GM18909 (cell line): Measurements from ENCODE around the gene PPP1R17.
A peak's percentile ranks its signal among the peaks of the same experiment; 100 is the strongest.

ENCODE experiments used
- ATAC-seq: cut with Tn5 transposase; IDR thresholded peaks from one replicate; pipeline ENCODE4 v1.9.1; 2021; ENCODE audit warnings: mild to moderate bottlenecking; ENCODE audit not compliant: unreplicated experiment, poor library complexity

Gene PPP1R17

DNA sequence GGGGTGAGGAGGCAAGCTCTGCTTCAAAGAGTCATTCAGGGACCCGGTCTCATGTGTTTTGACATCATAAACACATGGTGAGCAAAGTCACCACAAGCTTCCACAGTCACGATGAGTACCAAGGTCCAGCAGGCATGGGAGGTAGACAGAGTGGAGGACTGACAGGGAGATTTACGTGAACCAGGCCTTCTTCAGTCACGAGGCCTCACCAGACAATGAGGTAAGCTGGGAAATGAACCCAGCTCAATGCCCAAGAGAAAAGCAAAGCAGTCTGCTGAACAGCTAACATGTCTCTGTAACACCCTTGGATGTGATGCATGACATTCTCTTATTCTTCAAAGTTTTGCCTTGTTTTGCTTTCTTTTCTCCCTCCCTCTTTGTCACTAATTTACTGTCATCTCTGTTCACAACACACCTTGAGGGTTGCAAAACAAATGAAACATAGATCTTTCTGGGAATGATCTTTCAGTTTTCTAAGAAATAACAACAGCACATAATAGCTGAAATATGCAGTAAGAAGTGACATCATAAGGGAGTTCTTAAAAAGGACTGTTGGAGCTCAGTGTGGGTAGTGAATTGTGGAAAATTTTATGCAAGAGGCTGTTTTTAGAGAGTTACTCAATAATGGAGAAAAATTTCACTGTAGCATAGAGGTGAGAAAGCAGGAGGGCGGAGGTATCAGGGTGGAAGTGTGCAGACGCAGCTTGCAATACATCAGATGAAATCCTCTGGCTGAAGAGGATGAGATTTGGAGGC is 9.0 kb downstream of the PPP1R17 start:
- peak; percentile 50 for ATAC-seq

DNA sequence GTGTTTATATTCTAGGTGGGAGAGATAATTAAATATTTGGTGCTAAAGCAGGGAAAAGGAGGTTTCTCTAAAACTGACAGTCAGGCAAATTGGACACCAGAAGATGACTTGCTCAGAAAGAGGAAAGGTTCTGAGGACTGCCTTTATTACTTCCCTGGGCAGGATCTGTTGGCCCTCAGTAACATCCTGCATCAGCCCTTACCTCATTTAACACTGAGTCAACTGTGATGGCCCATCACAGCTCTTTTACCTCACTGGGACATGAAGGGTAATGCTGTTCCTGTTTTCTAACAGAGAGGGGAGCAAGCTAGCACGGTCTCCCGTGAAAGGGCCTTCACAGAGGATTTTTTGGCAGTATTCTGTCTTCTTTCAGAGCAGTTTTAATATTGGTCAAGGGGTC is 12.0 kb downstream of the PPP1R17 start:
- ATAC-seq = no peak

DNA sequence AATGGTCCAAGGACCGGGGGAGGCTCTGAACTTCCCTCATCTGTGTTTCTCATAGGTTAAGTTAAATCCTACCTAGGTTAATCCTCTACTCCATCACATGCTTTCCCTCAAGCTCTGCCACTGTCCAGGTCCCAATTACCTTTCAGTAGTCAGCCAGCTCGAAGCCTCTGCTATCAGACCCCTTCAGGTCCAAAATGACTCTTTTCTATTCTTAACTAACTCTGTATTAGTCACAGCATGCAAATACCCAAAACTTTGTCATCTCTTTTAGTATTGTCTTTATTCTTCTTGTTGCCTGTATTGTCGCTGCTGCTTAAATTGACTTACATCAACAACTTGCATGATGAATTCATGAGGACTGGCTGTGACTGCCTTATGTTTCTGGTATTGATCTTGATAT is 15.3 kb downstream of the PPP1R17 start:
- ATAC-seq = no peak

DNA sequence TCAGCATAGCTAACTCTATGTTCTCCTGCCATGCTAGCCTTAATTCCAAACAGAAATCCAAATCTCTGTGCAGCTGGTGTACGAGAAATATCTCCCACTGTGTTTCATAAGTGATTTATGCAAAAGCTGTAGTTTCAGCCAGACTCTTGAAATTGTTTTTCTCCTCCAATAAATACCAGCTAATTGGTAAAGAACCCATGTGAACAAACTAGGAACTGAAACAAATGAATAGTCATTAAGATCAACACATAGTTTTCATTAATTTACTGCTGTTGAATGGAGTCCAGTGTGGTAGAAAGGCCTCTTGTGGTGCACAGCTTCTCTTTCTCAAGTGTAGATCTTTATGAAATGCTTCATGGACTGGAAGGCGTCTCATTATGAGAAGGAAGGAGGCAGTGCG is 18.4 kb downstream of the PPP1R17 start:
- peak; percentile 69 for ATAC-seq

DNA sequence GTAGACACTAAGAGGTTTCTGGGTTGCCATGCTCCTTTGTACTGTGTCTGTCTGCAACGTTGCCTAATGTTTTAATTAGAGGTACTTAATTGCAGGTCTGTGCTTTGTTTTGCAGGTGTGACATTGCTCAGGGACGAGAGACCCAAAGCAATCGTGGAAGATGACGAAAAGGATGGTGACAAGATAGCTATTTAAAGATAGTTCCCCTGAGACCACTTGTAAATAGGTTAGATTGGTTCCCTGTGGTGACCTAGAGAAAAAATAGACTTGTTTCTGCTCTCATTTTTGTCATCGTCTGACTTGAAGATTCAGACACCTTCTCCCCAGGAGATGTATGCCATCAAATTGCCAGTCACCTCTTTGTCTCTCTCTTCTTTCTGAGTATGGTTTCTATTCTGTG is 20.1 kb downstream of the PPP1R17 start:
- peak; percentile 42 for ATAC-seq

DNA sequence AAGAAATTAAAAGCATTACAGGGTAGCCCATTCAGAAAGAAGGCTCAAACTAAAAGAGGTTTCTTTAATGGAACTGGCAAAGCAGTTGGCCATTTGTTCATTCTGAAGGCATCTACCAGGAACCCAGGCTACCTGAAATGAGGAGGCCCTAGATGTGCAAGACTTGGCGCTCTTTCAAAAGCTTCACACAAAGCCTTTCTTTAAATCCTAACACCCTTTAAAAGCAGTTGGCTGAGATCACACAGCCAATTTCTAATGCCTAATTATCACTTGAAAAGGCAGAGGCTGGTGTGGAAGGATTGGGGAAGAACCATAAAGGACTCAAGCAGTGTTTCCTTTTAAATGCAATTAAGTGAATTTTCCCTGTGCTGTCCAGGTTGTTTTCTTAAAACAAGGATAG is 23.2 kb downstream of the PPP1R17 start:
- ATAC-seq = no peak

DNA sequence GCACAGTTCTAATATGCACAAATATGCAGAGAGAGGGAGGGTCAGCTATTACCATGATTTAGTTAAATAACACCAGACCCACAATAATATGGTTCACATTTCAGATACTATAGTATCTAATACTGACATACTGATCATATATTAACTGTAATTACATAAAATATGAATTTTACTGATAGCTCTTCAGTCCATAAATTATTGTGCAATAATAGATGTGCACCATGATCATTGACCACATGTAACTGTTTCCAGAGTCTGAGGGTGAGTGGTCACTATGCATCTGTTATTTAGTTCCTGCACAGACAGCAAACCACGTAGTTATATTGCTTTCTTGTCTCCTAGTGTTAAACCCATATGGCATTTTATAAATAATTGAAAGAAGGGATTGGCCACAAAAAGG is 29.3 kb downstream of the PPP1R17 start:
- no peak for ATAC-seq

DNA sequence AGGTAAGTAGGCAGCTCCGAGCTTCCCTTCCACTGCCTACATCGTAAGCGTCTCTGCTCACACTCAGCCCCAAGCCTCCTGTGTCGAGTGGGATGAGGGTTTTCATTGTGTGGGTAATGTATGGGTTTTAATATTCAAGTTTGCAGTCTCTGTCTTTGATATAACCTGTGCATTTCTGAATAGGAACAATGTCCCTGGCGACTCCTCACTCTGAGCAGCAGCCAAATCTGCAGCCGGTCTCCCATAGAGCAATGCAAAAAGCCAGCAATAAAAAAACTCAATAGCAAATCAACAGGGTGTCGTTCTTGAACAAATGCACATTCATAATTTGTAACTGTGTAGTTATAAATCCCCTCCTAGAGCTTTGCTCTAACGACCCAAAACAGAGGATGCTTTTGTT is 33.4 kb downstream of the PPP1R17 start:
- no peak for ATAC-seq

DNA sequence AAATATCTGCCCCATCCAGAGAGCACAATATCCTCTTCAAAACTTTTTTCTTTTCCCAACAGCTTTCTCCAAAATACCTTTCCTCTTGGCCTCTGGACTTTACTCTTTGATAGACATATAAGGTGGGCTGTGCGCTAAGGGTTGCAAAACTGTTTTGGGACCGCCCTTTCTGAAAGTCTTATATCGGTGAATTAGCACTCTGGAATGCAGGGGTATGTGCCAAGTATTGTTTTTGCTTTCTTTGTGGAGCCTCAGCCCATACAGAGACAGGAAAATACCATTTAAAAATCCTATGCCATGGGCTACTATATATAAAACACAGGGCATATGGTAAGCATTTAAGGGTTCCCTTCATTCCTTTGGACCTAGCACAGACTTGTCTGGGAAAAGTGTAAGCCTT is 37.7 kb downstream of the PPP1R17 start:
- ATAC-seq = no peak

DNA sequence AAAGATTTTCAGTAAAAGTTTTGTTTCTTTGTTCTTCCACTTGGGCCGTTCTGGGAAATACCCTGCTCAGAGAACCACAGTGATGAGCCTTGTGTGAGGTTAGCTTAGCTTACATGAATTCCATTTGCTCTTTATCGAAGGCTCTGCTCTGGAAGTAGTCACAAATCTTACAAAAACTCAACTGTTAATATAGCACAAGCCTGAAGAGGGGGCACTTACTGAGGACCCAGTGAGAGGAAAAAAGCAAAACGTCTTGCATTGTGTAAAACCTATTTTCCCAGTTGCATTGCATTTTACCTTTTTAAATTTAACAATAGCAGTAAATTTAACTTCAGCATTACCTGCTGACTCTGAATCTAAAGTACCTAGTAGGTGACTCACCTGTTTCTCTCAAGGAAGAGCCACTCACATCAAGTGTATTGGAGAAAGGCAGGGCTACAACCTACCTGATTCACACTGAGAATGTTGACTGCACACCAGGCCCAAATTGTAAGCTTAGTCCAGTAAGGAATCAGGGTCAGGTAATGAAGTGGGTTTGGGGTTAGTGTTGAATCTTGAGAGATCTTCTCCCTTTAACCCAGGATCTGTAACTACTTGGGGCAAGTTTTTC is 42.3 kb downstream of the PPP1R17 start:
- ATAC-seq = no peak

DNA sequence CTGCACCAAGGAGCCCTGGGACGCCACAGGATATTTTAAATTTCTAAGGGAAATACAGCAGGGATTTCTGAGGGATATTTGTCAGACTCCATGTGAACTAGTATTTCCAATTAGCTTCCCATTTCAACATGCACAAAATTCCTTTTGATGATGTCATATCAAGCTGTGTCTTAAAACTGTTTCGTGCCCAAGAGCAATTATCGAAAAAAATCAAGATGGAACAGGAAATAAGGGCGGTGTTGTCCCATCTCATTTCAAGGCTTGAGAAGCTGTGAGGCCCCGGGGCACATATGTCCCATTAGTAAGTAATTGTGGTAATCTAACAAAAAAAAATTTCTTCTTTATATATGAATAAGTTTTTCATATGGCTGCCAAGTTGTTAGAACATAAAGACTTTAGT is 47.4 kb downstream of the PPP1R17 start:
- no peak for ATAC-seq

DNA sequence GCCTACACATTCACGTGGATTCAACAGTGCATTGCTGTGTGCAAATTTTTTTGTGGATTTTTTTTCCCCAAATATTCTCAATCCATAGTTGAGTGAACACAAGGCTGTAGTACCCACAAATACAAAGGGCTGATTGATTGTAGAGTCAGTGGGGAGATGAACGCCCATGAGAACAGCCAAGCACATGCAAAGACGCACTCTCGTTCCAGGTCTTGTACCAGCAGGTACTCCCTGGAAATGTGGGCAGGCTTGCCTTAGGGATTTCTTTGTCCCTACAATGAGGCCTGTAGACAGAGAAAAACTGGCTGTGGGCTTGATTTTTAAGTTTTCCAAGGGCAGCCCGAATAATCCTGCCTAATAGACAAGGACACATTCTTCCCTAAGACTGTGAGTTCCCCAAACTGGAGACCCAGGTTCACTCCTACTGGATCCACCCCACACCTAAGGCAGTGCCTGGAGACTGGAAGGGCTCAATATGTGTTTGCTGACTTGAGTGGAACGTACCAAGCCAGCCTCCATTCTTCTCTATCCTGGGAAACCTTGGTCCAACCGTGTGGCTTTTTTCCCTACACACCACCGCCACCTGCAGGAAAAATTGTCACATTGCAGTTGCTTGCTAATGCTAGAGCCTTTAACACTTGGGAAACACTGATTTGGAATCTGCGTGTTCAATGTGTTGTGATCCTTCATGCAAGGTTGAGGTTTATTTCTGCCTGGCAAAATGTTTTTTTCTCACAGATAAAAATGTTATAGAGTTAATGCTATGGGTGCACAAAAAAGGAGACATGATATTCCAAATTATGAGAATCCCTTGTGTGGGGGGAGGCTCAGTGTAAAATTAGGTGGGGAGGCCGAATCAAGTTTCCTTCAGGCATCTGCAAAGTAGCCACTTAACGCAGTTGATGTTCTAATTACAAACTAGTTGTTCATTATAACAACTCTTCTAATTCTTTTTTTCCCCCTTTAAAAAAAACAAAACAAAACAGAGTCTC is 49.3 kb downstream of the PPP1R17 start:
- ATAC-seq = no peak

DNA sequence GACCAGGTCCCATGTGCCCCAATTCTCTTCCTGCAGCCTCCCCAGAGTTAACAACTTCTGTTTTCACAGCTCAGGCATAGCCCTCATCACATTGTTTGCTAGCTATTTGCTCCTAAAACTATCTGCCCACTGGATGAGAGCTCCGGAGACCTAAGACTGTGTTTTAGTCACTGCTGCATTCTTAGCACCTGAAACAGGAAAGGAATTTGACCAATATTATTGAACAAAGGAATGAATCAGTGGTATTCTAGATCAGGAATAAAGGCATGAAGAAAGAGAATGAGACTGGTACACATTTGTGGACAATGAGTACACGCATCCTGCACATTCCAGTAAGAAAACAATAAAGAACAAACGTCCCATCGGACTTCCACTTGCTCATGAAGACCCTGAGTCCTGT is 54.8 kb downstream of the PPP1R17 start:
- no peak for ATAC-seq

DNA sequence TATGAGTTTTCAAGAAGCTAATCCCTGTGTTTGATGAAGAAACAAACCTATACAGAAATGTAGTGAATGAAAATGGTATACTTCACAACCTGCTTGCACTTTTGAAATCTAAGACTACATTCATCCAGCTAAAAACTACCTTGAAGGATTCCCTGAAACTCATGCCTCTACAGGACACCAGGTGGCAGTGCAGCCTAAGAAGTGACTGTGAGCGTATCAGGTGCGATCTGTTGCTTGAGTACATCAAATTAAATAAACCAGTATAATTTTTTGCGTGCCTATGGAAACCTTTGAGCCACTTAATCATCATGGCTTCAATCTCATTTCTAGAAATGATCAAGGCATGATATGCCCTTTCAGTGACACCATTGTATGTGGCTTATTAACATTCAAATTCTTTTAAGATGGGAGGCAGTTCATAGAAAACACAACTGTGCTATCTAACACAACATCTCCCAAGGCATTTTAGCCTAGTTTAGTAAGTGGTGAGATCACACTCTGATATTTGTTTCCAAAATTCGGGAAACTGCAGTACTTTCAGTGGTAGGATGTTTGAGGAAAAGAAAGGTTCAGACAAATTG is 57.4 kb downstream of the PPP1R17 start:
- ATAC-seq = peak; percentile 77

DNA sequence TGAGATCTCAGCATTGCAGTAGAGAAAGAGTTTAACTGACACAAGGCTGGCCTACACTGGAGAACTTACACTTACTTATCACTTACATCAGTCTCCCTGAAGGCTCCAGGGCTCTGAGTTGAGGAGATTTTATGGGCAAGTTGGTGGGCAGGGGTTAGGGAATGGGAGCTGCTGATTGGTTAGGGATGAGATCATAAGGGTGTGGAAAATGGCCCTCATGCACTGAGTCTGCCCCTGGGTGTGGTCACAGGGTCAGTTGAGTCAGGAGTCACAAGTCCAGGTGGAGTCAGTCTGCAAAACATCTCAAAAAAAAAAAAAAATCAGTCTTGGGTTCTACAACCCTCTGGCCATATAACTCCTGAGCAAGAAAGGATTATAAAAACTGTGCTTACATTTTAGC is 60.5 kb downstream of the PPP1R17 start:
- no peak for ATAC-seq

DNA sequence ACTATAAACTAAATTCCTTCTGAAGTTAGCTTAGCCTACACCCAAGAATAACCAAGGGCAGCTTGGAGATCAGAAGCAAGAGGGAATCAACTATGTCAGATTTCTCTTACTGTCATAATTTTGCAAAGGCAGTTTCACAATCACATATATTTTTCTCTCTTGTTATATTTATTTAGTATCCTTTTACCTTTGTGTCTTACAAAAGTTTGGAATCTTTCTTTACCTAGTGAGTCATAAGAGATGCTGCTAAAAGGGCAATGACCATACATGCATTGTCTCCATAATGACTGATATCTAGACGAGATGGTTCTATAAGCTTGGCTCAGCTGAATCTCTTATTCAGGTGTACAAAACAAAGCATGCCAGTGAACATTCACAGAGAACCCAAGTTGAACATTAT is 61.1 kb downstream of the PPP1R17 start:
- ATAC-seq = no peak

DNA sequence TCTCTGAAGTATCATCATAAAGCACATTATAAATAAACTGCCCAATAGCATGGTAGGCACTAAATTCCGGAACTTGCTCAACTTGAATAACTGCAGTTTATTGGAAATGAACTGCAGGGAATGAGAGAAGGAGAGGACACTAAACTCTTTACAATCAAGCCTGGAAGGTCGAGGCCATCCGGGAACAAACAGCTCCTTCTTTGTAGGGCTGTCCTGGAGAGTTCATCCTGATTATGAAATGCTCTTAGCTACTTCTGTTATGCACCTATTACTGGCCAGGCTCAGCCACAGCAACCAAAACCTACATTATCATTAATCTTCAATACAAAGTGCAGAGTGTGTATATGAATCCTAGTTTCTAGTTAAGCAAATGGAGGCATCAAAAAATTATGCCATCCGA is 64.7 kb downstream of the PPP1R17 start:
- no peak for ATAC-seq
